HG03521 (cell line): ENCODE measurements around the gene E2F8.

Experiments
- ATAC-seq: cut with Tn5 transposase; IDR thresholded peaks from one replicate; pipeline ENCODE4 v1.9.1; 2021; ENCODE audit warnings: mild to moderate bottlenecking, moderate library complexity; ENCODE audit not compliant: unreplicated experiment

The E2F8 gene

DNA sequence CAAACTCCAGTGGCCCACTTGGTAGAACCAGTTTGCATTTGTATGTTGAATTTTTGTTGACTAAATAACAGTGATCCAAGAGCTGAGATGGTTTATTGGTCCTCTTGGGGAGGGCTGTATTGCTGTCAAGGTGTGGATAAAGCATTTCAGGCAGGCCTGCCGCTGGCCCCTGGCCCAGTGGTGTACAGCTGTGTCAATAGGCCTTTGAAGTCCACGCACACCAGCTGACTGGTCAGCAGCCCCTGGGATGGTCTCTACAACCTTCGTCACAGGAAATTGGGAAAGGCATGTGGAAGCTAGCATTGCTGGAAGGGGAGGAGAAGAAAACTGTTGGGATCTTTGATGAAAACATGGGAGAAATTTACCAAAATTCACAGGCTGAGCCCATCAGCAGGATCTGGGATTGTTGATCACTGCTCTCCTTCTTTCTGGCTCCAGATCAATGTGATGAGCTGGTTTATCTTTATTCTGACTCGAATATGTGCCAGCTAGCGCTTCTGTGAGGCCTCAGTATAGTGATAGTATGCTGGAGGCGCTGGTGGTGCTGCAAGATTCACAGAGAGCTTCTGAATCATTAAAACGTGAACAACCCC lies 12.5 kb upstream of the E2F8 start:
- no peak for ATAC-seq

DNA sequence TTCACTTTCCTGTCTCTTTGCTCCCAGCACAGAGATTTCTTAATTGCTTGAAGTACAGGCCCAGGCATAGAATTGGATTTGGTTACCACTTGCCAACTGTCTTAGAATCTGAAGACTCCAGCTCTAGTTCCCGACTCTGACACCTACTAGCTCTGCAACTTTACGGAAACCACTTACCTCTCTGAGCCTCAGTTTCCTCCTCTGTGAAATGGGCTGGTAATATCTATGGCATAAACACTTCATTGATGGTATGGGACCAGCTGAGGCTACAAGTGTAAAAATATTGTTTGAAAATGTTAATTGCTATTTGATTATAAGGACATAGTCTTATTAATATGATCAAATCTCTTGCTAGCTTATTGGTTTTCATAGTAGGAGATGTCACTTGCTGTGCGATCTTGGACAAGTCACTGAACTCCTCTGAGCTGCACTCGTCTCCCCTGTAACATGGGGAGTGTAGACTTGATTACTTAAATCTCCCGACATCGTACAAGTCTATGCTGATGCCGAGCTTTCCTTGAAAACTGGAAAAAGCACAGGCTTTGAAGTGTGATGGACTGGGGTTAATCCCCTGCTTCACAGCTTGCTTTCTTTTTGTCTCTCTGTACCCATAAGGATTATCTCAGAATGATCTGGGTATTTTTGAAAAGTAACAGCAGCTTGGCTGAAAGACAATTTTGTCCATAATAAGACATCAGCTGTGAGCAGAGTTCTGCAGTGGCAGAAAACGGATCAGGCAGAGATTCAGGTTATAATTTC lies 11.8 kb upstream of the E2F8 start:
- ATAC-seq, result no peak

DNA sequence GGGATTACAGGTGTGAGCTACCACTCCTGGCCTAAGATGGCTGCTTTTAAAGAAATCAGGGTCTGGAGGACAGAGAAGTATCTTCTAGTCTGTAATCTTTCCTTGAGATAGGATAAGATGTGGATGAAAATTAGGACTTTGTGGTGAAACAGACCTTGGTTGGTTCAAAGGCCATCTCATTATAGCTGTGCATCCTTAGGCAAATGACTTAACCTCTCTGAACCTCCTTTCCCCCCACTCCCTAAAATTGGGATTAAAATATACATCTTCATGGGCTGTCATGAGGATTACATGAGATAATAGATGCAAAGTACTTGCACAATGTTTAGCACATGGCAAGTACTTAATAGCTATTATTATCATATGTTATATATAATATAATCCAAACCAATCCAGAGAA lies 10.8 kb upstream of the E2F8 start:
- no peak for ATAC-seq

DNA sequence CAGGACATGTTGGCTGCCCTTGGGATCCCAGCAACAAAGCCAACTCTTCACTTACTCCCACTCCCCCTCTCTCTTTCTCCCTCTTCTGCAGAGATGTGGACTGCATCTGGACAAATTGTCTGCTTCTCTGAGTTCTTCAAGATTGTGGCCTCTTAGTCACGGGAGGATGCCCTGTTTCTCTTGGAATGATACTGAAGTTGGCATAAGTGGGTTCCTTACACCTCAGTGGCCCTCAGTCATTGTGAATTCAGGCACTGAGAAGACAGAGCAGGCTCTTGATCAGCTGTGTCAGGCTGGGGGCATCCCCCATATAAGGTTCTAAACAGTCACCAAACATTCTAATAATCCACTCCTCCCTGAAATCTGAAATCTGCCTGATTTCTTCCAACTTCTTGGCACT lies 6.1 kb upstream of the E2F8 start:
- no peak for ATAC-seq

DNA sequence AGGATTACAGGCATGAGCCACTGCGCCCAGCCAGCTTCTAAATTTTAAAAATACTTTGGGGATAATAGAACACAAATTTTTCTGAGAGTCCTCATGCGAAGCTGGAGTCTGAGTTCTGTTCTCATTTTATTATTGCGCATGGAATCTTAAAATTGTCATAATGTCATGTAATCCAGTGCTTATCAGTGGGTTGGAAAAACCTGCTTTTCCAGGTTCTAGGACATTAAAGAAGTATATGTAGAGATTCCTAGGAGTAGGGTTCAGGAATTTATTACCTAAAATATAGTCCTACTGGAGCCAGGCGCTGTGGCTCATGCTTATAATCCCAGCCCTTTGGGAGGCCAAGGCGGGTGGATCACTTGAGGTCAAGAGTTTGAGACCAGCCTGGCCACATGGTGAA lies 4.6 kb upstream of the E2F8 start:
- no peak for ATAC-seq

DNA sequence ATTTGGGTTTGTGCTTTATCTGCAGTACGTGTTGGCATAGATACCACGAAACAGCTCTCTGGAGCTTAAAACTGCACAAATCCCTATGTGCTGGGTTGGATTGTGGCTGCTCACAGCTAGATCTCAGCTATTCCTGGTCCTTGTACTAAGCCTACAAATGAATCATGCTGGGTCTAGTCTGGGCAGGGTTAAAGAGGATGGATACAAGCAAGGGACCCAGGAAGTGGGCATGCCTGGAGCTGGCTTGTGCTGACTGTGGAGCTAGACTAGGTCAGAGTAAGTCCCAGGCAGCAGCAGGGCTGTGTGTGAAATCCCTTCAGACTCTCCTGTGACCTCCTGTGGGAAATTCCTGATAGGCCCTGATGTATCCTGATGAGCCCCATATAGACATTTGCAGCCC lies 3.9 kb upstream of the E2F8 start:
- no peak for ATAC-seq

DNA sequence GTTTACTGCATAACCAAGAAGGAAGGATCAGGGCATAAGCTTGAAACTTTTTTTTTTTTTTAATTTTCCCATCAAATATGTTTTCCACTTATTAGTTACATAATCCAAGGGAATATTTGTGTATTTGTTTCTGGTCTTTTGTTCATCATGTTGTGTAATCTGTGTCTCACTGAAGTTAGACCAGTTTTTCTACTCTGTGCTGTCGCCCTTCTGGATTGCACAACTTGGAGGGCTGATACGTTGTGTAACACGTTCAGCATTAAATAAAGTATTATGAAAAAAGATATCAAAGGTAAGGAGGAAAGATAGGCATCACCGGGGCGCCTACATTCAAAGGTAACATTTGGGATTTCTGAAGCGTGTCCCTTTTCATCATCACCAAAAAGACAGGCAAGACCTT lies 3.3 kb upstream of the E2F8 start:
- no peak for ATAC-seq

DNA sequence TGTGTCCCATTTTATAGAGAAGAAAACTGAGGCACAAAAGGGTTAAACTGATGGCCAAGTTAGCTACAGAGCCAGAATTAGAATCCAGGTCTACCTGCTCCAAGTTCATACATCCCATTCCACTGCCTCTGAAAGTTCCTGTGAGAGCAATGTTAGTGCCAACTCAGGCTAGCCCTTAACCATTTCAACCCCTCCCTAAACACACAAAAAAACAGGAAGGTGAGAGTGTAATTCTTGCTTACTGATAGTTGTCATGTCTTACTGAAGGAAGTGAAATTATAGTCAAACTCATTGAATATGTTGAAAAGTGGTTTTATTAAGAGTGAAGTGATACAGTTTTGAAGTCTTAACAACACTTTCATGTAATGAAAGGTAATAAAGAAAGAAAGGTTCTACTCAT lies 2.9 kb upstream of the E2F8 start:
- no peak for ATAC-seq

DNA sequence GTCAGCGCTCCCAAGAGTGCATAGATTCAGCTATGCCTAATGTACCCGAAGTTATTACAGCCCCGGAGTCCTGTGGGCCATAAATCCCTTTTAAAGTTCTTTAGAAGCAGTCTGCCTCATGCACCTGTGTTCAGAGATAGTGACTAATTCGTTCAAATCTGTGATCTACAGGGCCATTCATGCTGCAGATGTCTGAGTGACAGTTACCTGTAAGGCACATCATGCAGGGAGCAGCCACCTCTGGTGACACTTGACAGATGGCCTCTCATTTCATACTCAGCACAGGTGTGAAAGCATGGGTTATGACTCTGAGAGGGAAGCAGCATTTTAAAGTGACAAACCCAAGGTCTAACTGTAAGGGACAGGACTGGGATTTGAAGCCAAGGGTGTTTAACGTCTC lies 2.4 kb upstream of the E2F8 start:
- no peak for ATAC-seq

DNA sequence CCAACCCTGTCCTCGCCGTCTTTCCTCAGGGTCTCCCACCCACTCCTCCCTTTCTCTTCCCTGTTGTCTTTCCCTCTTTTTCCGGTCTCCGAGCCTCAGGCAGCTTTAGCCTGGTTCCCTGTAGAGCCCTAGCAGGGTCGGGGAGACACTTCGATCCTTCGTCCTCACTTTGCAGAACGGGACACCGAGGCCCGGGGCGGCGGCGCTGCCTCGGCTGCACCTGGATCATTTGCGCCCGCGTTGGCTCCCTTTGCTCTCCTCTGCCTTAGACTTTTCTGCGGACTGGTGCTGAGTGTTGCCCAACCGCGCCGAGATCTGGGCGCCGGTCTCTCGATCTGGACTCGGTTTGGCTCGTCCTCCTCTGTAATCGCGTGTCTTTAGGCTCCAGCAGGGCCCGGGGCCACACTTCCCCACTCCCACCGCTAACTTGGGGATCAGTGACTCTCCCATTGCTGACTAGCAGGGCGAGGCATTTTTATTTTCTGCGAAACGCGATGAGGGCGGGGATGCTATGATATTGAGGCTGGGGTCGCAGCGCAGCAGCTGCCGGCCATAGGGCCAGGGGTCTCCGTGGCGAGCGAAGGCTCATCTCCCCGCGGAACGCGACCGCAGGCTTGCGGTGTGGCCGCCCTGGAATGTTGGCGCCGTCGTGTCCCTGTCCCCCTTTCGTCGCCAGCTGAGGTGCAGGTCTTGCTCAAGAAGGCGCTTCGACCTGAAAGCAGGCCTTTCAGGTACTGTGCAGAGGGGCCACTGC lies 1.6 kb upstream of the E2F8 start:
- no peak for ATAC-seq

DNA sequence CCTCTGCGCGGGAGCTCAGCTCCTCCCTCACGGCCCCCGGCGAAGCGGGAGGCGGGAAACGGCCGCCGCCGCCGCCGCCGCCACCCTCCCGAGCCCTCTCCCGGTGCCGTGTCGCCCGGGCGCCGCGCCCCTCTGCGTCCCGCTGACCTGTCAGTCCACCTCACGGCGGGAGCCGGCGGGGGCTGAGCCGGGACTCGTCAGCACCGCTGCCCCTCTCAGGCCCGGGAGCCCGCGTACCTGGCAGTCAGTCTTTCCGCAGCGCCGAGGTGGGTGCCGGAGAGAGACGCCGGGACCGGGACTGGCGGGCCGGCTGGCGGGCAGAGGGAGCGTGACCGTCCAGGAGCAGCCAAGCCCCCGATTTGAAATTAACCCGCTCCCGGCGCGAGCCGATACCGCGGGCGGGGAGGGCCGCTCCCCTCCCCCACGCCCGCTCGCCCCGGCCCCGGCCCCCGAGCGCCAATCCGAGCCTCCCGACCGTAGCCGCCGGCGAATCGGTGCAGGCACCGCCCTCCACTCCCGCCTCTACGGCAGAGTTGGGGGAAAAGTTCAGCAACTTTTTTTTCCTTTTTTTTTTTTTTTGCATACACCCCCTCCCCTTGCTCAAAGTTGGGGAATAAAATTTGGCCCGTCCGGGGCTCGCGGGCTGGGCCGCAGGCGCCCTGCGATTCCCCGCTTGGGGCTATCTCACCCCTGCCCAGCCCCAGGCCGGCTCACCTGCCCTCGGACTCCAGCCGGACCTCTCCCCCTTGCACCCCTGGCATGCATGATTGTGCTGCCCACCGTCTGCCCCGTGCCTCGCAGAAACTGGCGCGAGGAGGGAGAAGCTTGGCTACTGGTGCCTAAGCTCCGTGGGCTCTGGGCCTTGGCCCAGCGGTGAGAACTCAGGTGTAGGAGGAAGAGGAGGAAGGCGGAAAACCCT lies 774 bp upstream of the E2F8 start:
- ATAC-seq, result peak; percentile 31

DNA sequence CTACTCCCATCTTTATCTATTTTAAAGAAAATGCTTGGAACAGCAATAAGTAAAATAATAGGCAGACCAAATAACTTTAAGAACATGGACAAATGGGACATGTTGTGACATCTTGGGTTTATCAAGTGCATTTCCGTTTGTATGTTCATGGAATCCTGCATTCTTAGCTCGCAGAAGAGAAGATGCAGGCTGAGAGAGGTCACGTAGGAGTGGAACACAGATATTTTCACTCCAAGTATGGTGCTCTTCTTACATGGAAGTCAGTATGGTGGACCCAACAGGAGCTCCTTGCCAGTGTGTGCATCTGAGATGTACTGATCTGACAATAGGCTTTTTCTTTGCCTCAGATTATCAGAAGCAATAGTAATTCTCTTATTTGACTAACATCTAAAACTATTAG lies 1.7 kb downstream of the E2F8 start:
- no peak for ATAC-seq

DNA sequence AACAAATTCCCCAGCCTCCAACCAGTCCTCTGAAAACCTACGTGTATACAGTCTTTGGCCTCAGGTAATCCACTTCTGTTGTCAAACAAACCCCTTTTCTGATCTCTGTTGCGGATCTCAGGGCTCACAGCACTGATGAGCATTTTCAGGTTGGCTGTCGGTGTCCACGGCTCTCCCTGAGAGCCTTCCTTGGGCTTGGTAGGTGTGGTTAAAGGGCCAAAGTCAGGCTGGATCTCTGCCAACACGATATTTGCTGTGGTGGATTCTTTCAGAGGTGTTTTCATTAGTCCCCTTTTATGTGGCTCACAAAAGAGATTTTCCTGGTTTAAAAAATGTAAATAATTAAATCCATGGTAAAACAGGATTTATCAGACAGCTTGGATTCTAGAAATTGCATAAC lies 2.9 kb downstream of the E2F8 start:
- no peak for ATAC-seq

DNA sequence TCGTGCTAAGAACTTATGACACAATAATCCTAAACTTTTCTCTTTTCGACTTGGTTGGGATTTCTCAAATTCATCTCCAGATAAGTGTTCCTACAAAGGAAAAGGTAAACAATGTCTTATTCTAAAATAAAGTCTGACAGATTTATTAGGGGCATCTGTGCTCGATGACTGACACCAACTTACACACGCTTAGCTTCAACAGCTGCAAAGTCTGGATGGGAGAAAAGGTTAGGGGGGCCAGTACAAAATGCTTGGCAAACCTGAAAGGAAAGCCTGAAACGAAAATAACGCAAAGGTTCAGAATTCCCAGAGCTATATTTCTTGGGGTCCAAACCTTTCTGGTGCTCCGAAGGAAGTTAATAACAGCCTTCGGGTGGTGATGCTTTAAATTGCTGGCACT lies 3.4 kb downstream of the E2F8 start:
- no peak for ATAC-seq

DNA sequence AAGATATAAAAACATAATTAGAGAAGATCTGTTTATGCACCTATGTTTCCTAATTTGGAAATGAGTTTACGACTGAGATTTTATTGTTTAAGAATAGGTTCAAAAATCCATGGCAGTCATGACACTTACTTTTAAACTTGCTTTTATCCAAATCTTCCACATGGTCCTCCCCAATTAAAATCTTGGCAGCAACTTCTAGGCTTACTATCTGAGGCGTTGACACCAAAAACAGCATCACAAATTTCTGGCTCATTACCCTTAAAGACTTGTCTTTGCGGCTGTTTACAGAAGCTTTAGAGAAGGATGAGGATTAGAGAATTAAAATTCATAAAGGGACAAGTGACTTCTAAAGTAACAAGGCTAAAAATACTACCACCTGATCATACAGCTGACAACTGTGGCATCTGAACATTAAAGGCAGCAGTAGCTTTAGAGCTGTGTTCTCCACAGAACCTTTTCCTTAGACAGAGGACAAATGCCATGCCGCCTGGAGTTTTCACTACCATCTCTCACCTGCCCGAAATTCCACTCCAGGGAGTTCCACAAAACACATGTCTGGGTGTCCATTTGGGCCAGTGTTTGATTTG lies 6.4 kb downstream of the E2F8 start:
- no peak for ATAC-seq

DNA sequence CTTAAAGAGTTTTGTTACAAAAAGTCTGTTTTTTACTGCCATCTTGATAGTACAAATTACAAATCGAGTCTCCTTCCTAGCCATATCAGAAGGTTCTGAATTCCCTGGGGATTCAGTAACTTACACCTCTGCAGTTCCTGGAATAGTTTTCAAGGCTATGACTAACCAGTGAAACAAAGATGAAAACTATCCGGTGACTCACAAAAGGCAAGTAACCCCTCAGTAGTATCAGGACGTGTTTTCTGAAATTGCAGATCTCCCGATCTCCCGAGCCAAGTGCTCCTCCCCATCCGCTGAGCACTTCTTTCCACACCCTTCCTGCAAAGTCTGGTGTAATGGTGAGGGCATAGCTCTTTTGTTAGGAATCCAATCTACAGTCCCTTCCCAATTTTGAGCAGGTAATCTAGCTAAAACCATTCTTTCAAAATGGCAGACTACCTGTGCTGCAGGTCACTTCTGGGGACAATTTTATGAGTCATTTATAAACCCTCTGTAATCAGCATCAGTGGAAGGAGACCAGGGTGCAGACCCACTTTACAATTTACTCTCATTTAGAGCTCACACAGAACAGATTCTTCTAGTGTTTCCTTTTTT lies 7.7 kb downstream of the E2F8 start:
- no peak for ATAC-seq

DNA sequence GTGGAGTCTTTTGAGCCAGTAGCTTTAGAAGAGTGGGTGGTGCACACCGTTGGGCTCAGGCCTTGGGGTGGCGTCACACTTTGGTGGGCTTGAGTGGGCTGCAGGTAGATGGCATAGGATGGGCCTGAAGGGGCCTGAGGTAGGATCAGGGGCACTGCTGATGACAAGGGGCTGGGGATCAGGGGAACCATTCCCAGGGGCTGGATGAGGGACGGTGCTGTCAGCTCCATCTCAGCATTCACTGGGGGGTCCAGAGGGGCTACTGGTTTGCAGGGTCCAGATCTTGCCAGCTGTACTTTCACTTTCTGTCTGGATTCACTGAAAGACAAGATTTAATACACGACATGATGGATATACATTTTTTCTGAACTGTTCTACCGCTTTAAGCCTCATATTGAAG lies 11.1 kb downstream of the E2F8 start:
- ATAC-seq, result no peak

DNA sequence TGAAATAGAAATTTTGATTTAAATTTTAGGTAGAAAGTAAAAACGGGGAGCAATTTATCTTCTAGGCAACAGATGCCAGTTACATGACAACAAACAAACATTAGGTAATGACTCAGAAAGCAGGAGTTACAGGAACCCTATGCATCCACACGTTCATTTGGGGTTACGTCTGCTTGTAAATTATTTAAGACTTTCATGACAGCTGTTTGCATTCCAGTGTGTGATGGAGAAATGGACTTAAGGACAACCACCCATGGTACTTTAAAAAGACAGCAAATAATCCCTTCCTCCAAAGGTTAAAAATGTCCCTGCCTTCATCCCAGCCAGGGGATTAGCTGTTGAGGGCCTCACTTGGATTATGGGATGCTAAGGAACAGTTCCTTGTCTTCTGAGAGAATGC lies 11.8 kb downstream of the E2F8 start:
- ATAC-seq, result no peak

DNA sequence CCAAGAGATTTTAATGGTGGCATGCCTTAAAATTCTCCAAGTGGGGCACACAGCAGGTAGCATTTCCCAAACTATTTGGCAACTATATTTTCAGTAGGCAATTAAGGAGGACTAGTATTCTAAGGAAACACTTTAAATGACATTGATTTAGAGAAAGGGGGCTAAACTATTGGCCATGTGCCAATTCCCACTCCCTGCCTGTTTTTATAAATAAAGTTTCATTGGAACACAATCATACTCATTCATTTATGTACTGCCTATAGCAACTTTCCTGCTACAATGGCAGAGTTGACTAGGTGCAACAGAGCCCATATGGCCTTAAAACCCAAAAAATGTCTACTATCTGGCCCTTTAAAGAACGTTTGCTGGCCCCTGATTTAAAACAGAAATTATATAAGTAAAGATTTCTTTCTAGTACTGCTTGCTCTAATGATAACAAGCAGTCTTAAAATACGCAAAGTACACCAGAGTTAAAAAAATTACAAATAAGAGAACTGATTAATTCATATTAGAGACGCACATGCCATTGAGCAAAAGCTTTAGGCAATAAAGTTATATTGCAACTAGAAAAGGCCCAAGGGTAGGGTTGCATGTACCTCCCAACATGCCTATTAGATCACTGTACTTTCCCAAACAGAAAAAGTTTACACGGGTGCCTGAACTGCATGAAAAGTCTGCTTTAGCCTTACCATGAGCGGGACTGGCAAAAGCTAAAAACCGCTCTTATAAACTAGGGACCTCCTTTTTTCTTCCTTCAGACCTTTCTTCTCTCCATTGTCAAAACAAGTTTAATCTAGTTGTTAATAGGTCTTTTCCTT lies 14.2 kb downstream of the E2F8 start:
- ATAC-seq, result no peak

DNA sequence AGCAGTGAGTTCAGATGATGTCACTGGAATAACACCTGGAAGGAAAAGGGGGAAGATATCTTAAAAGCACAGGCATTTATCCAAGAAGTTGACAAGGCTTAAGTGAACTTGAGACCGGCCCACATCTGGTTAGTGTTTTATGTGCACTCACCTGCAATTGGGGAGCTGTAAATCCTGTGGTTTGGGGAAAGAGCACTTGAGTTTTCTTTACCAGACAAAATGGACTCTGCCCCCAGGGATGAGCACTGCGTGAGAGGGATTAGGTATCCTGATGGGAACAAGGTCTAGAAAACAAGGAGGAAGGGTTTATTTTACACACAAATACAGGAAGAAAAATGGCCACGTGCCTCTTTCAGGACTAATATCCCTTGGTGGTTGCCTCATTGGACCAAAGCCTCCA lies 15.2 kb downstream of the E2F8 start:
- no peak for ATAC-seq
